ENCODE data around the gene KRT83.

DNA sequence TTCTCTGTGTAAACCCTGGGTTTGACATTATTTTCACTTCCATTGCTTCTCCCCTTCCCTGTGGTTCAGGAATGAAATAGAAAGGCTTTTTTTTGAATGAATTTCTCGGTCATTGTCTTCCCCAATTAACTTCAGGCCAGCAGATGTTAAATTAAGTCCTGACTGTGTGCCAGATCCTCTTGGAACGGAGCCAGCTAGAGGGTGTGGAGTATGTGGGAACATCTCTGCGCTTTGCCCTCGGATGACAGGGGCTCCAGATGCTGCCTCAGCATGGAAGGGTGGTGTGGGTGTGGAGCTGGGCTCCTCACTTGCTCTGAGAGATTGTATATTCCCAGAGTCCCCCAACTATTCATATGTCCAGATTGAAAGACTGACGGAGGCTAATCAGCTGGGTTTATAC is 33.0 kb upstream of the KRT83 start:
- TF ChIP-seq CTCF (IDR thresholded peaks at IDR 0.05) (no peak), POLR2A (IDR thresholded peaks at IDR 0.05) (no peak)
